BE2C (cell line): Measurements from ENCODE around the gene RNF17.
"Not testable (repeated sequence)": the region's sequence is repeated elsewhere in the genome, so short reads cannot be mapped to it uniquely, and the experiment has no call there.

Experiments
- DNase-seq: peaks from one replicate; pipeline ENCODE4 v3.0.0-alpha.2; 2020
- H3K27me3 ChIP-seq: fragments of 250-450 bp; sonication (Bioruptor Pico); 2 replicates; pipeline ENCODE4 v1.5.1; 2020; ENCODE audit warnings: mild to moderate bottlenecking
- H3K36me3 ChIP-seq: fragments of 250-450 bp; sonication (Bioruptor Pico); 2 replicates; pipeline ENCODE4 v1.5.1; 2020; ENCODE audit warnings: mild to moderate bottlenecking
- H3K4me1 ChIP-seq: fragments of 250-450 bp; sonication (Bioruptor Pico); 2 replicates; pipeline ENCODE4 v1.5.1; 2020
- H3K4me3 ChIP-seq: 2 replicates; pipeline ENCODE4 v1.5.1; 2011; ENCODE audit warnings: low read depth, low read length
- H3K9me3 ChIP-seq: fragments of 250-450 bp; sonication (Bioruptor Pico); 2 replicates; pipeline ENCODE4 v1.5.1; 2020
- TF ChIP-seq, protein P1 (sequence below): IDR thresholded peaks from 2 replicates; pipeline ENCODE4 v1.5.1; 2012; ENCODE audit warnings: mild to moderate bottlenecking, low read depth, low read length

The RNF17 gene

DNA sequence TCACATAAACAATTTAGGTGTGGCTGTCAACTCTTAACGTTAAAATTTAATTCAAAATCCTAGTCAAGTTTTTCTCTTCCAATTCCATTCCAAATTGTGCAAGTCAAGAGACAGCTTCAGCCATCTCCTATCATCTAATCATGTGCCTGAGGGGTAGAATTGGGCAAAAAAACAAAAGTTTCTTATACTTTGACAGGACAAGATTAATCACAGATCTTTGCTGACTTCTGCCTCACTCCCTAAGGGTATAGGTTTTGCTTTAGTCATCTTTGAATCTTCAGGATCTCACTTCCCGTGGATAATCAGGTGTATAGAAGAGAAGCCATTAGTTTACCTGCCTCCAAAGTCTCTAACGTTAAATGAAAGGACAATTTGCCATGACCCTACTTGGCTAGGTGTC, 24.6 kb downstream of the RNF17 start:
- TF ChIP-seq, protein P1, sequence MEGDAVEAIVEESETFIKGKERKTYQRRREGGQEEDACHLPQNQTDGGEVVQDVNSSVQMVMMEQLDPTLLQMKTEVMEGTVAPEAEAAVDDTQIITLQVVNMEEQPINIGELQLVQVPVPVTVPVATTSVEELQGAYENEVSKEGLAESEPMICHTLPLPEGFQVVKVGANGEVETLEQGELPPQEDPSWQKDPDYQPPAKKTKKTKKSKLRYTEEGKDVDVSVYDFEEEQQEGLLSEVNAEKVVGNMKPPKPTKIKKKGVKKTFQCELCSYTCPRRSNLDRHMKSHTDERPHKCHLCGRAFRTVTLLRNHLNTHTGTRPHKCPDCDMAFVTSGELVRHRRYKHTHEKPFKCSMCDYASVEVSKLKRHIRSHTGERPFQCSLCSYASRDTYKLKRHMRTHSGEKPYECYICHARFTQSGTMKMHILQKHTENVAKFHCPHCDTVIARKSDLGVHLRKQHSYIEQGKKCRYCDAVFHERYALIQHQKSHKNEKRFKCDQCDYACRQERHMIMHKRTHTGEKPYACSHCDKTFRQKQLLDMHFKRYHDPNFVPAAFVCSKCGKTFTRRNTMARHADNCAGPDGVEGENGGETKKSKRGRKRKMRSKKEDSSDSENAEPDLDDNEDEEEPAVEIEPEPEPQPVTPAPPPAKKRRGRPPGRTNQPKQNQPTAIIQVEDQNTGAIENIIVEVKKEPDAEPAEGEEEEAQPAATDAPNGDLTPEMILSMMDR, result no peak
- Histone ChIP-seq H3K4me1 (no peaks in the 10 kb centered on the region), H3K36me3 (no peaks in the 10 kb centered on the region), H3K27me3 (no peaks in the 10 kb centered on the region), H3K9me3 (no peaks in the 10 kb centered on the region), H3K4me3 (no peak overlapping the region)
- DNase-seq, result no peak

DNA sequence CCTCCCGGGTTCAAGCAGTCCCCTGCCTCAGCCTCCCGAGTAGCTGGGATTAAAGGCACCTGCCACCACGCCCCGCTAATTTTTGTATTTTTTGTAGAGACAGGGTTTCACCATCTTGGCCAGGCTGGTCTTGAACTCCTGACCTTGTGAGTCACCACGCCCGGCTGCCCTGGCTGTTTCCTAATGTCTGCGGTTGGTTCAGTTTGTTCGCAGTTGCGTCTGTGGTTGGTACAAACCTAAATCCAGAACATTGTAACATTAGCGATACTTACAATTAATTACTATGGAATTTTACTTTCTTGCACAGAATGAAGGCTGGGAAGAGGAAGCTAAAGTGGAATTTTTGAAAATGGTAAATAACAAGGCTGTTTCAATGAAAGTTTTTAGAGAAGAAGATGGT, 38.1 kb downstream of the RNF17 start:
- no peak for DNase-seq
- H3K36me3 ChIP-seq, result no peaks in the 10 kb centered on the region
- no peaks in the 10 kb centered on the region for H3K9me3 ChIP-seq
- no peak overlapping the region for H3K4me3 ChIP-seq
- peaks cover 7% of the 10 kb centered on the region; the same call in 1 of the 2 replicates for H3K27me3 ChIP-seq
- TF ChIP-seq, protein P1, result no peak
- H3K4me1 ChIP-seq, result no peaks in the 10 kb centered on the region

DNA sequence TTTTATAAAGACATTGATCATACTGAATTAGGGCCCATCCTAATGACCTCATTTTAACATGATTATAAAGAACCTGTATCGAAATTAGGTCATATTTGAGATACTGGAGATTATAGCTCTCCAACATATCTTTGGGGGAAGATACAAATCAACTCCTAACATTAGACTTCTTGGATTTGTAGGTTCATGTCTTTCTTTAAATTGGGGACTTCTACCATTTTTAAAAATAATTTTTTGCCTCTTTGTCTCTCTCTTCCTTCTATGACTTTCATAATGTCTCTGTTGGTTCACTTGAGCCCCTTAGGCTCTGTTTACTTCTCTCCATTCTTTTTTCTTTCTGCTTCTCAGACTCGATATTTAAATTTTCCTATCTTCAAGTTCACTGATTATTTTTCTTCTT, 57.2 kb downstream of the RNF17 start:
- H3K9me3 ChIP-seq, result no peaks in the 10 kb centered on the region; the same call in 1 of the 2 replicates
- H3K4me3 ChIP-seq, result no peak overlapping the region
- no peaks in the 10 kb centered on the region for H3K4me1 ChIP-seq
- DNase-seq, result no peak
- H3K36me3 ChIP-seq, result no peaks in the 10 kb centered on the region
- no peaks in the 10 kb centered on the region for H3K27me3 ChIP-seq
- TF ChIP-seq, protein P1, result no peak

DNA sequence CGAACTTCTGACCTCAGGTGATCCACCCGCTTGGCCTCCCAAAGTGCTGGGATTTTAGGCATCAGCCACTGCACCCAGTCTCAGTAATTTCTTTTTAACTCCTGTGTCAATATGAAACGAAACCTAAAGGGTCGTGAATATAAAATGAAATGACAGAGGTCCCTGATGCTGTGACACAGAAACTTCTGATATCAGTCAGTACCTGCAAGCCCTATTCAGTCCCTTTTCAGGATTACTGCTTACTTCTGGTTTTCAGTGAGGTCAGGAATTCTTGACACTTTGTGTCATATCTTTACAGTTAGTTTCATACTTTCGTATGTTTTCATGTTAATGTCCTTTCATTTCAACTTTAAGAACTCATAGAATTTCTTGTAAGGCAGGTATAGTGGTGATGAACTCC, 58.7 kb downstream of the RNF17 start:
- no peaks in the 10 kb centered on the region; the same call in 1 of the 2 replicates for H3K9me3 ChIP-seq

DNA sequence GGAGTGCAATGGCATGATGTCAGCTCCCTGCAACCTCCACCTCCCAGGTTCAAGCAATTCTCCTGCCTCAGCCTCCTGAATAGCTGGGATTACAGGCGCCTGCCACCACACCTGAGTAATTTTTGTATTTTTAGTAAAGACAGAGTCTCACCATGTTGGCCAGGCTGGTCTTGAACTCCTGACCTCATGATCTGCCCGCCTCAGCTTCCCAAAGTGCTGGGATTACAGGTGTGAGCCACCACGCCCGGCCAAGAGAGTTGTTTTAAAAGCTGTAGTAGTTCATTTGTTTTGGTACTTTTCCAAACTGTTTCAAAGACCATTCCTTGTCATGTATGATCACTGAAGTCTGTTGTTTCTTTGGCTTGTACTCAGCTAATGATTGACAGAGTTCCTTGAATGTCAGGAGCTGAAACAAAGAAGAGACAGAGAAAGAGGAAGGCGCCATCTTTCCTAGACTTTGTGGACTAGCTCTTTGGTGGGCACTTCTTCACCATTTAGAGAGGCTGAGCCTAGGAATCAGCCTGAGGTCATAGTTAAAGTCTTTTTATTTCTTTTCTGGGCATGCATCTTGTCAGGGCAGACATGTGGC, 59.2 kb downstream of the RNF17 start:
- H3K36me3 ChIP-seq, H3K4me1 ChIP-seq, H3K9me3 ChIP-seq, H3K4me3 ChIP-seq, DNase-seq, H3K27me3 ChIP-seq: not testable (repeated sequence)

More for the DNA sequence above, 58.7 kb downstream of the RNF17 start:
- Histone ChIP-seq H3K4me3 (no peak overlapping the region), H3K4me1 (no peaks in the 10 kb centered on the region), H3K27me3 (no peaks in the 10 kb centered on the region), H3K36me3 (no peaks in the 10 kb centered on the region)
- TF ChIP-seq, protein P1, result no peak
- DNase-seq, result no peak

DNA sequence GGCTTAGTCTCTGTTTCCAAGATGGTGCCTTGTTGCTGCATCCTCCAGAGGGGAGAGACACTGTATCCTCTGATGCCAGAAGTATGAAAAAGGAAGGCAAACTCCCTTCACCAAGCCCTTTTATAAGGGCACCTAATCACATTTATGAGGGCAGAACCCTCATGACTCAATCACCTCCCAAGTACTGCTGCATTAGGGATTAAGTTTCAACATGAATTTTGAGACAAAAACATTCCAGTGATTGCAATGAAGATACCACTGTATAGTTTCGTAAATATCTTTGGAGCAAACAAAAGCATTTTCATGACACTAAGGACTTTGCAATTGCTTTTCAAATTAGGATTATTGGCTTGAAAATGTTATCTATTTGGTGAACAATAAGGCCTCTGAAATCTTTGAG, 63.8 kb downstream of the RNF17 start:
- Histone ChIP-seq H3K36me3 (no peaks in the 10 kb centered on the region), H3K9me3 (no peaks in the 10 kb centered on the region; the same call in 1 of the 2 replicates), H3K4me1 (no peaks in the 10 kb centered on the region), H3K4me3 (no peak overlapping the region), H3K27me3 (peaks cover 7% of the 10 kb centered on the region)
- DNase-seq, result no peak
- TF ChIP-seq, protein P1, result no peak
